ENCODE measurements around the gene SCNN1B.

SCNN1B gene

DNA sequence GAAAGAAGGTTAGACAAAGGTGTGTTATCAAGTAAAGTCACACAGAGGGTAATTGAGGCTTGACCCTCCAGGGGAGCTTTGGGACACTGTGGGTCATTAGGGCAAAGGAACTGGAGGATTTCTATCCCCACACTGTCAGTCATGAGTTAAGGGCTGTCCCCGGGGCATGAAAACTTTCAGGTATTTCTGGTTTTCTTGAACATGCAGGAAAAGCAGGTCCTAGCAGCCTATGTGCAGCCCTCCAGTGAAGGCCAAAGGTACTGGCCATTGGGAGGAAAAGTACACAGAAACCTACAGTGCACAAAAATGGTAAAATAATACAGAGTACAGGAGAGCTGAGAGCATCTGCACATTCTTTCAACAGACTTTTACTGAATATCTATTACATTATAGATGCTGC lies 44.4 kb upstream of the SCNN1B start:
- TF ChIP-seq, protein P1, sequence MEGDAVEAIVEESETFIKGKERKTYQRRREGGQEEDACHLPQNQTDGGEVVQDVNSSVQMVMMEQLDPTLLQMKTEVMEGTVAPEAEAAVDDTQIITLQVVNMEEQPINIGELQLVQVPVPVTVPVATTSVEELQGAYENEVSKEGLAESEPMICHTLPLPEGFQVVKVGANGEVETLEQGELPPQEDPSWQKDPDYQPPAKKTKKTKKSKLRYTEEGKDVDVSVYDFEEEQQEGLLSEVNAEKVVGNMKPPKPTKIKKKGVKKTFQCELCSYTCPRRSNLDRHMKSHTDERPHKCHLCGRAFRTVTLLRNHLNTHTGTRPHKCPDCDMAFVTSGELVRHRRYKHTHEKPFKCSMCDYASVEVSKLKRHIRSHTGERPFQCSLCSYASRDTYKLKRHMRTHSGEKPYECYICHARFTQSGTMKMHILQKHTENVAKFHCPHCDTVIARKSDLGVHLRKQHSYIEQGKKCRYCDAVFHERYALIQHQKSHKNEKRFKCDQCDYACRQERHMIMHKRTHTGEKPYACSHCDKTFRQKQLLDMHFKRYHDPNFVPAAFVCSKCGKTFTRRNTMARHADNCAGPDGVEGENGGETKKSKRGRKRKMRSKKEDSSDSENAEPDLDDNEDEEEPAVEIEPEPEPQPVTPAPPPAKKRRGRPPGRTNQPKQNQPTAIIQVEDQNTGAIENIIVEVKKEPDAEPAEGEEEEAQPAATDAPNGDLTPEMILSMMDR (conservative IDR thresholded peaks at IDR 0.05; ENCODE audit: low read depth, low read length) = no peak
- H3K4me3 ChIP-seq (ENCODE audit: low read depth, low read length) = no peak overlapping the region
- no peak for DNase-seq (ENCODE audit: low read depth)

DNA sequence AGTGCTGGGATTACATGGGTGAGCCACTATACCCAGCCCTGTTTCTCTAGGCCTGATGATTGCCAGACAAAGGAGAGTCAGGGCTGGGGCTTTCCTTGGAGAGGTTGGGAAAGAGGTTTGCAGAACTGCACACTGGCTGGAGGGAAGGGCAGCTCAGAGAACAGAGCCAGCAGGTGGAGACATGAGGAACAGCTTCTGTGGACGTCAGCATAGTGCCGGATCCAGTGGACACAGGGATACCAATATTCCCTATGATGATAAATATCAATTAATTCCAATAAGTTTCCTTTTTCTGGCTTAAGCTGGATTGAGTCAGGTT lies 43.2 kb upstream of the SCNN1B start:
- no peak overlapping the region for H3K4me3 ChIP-seq (ENCODE audit: low read depth, low read length)
- DNase-seq (ENCODE audit: low read depth) = no peak
- TF ChIP-seq, protein P1 (conservative IDR thresholded peaks at IDR 0.05; ENCODE audit: low read depth, low read length) = no peak

DNA sequence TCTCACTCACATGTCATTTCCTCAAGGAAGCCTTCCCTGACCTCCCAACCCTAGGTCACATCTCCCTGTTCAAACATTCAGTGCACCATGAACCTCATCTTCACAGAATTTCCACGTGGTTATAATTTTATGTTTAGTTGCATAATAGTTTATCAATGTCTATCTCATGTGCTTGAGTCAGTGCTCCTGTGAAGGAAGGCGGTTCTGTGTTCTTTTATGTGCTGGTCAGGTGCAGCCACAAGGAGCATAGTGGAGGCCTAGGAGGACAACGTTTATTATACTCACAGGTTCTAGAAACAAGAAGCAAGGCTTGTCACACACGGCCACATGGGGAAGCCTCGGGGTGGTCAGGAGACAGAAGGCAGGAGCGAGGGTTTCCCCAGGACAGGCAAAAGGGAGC lies 34.5 kb upstream of the SCNN1B start:
- TF ChIP-seq, protein P1 (conservative IDR thresholded peaks at IDR 0.05; ENCODE audit: low read depth, low read length) = no peak
- no peak for DNase-seq (ENCODE audit: low read depth)
- no peak overlapping the region for H3K4me3 ChIP-seq (ENCODE audit: low read depth, low read length)

DNA sequence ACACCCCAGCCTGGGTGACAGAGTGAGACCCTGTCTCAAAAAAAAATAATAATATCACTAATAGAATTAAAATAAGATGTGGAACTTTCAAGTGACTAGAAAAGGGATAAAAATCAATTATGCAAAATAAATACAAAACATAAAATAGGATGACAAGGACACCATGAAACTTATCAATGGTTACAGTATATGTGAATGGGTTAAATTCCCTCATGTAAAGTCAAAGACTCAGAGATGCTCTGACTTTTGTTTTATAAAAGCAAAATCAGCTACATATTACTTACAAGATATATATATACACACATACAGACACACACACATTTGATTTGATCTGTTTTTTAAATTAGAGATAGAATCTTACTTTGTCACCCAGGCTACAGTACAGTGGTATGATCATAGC lies 33.5 kb upstream of the SCNN1B start:
- no peak overlapping the region for H3K4me3 ChIP-seq (ENCODE audit: low read depth, low read length)
- TF ChIP-seq, protein P1 (conservative IDR thresholded peaks at IDR 0.05; ENCODE audit: low read depth, low read length) = no peak
- no peak for DNase-seq (ENCODE audit: low read depth)

DNA sequence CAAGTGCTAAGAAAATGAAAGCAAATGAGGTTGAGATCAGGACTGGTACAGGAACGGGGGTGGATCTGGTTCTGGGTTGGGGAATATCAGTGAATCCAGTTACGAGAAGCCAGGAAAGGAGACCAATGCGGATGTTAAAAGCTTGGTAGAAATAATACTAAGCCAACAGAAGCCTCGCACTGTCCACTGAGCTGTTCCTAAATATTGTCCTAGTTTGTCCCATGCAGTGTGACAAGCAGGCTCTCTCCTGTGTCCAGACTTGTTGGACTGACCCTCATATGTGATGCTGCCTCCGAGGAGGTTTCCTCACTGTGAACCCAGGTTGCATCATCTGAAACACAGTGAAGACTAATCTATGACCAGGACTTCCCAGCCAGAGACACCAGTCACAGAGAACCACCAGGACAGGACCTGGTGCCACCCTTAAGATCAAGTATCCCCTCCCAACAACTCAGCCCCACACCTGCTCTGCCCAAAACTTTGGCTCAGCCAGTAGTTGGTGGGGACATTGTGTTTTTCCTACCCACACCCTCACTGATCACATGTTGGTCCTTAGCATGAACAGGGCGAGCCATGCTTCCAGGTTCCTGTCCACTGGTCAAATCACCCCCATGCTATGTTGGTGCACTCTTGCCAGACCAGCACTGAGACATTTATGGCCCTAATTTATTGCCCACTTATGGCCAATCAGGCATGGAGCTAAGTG lies 32.7 kb upstream of the SCNN1B start:
- TF ChIP-seq, protein P1 (conservative IDR thresholded peaks at IDR 0.05; ENCODE audit: low read depth, low read length) = no peak
- H3K4me3 ChIP-seq (ENCODE audit: low read depth, low read length) = no peak overlapping the region
- no peak for DNase-seq (ENCODE audit: low read depth)

DNA sequence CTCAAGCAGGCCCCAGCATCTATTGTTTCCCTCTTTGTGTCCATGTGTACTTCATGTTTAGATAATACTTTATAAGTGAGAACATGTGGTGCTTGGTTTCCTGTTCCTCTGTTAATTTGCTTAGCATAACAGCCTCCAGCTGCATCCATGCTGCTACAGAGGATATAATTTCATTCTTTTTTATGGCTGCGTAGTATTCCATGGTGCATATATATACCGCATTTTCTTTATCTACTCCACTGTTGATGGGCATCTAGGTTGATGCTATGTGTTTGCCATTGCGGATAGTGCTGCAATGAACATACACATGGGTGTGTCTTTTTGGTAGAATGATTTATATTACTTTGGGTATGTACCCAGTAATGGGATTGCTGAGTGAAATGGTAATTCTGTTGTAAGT lies 31.4 kb upstream of the SCNN1B start:
- TF ChIP-seq, protein P1 (conservative IDR thresholded peaks at IDR 0.05; ENCODE audit: low read depth, low read length) = no peak
- DNase-seq (ENCODE audit: low read depth) = no peak
- no peak overlapping the region for H3K4me3 ChIP-seq (ENCODE audit: low read depth, low read length)

DNA sequence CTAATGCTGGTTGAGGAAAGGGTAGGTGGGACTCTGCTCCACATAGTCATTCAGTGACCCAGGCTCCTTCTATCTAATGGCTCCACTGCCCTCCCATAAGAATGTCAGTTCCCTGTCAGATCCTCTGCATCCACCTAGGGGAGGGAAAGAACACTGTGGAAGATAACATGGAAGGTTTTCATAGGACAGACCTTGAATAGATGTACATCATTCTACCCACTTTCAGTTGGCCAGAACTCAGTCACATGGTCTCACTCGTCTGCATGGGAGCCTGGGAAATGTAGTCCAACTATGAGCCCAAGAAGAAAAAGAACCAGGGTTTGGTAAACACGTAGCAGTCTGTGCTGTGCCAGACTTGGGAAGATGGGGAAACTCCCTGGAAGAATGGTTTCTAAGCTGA lies 27.1 kb upstream of the SCNN1B start:
- peak; percentile 2 for DNase-seq (ENCODE audit: low read depth)
- no peak overlapping the region for H3K4me3 ChIP-seq (ENCODE audit: low read depth, low read length)
- TF ChIP-seq, protein P1 (conservative IDR thresholded peaks at IDR 0.05; ENCODE audit: low read depth, low read length) = no peak
